Stomach (tissue), 4 donors: Measurements from ENCODE around the gene NR6A1.
"Not testable (repeated sequence)": the region's sequence is repeated elsewhere in the genome, so short reads cannot be mapped to it uniquely, and the experiment has no call there.

Experiments used
- CTCF ChIP-seq, 7 experiments: fragments of 450-650 bp in 4 of 7; fragments of 200-600 bp in 3 of 7; sonication (generic) in 3 of 7; IDR thresholded peaks; one replicate each; pipeline ENCODE4 v1.5.1; 2016 to 2019; ENCODE audit warnings: antibody characterized with exemption in 7 of 7, control low read depth in 2 of 7, mild to moderate bottlenecking in 1 of 7
- EP300 ChIP-seq: sonication (generic); formaldehyde crosslinking; IDR thresholded peaks from one replicate; pipeline ENCODE4 v1.6.1; 2017; ENCODE audit warnings: antibody characterized with exemption
- POLR2A ChIP-seq, 4 donors: fragments of 450-650 bp; IDR thresholded peaks; one replicate each; pipeline ENCODE4 v1.6.1; 2016; ENCODE audit warnings: antibody characterized with exemption in 4 of 4, control low read depth in 2 of 4, mild to moderate bottlenecking in 1 of 4, moderate library complexity in 1 of 4

- not testable (repeated sequence) for TF ChIP-seq POLR2A (IDR thresholded peaks at IDR 0.05); CTCF (IDR thresholded peaks at IDR 0.05); EP300
These were observed 33.0 kb downstream of the NR6A1 start for GRCh38 chr9:124738075-124738474.
